Measurements from ENCODE around the gene HOXA4.

DNA sequence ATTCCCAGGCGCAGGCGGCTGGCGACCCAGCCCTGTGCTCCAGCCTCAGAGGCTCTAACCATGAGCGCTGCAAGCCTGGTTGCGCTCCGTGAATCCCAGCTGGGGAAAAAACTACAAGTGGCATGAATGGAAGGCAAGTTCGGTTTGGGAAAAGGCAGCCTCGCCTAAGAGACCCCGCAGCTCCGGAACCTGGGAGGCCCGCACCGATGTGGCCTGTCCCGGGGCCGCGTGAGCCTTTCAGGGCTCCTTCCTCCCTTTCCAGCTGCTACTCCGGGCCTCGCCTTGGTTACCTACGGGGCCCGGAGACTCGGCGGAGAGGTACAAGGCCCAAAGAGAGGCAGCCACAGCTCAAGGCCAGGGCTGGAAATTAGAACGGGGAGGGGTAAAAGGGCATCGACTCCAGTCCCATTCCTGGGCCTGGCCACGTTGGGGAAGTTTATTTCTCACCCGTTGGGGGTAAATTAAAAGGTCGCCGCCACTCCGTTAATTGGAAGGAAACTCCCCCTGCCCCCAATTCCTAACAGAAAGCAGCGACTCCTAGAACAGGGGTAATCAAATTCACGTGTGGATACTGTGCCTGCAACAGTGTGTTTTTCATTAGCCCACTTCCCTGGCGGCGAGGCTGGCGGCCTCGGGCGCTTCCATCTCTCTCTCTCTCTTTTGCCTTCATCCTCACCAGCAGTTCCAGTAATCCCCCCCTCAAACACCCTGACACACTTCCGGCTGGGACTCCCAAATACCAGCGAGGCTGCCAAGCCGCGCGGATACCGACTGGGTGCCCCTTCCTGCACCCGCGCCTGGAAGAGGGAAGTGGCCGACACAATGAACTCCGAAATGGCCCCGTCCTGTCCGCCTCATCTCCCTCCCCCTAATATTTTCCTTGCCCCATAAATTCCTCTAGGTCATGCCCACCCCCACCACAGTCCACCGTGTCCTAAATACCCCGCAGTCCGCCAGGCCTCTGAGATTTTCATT is 36.3 kb upstream of the HOXA4 start:
- TF ChIP-seq, protein P1, sequence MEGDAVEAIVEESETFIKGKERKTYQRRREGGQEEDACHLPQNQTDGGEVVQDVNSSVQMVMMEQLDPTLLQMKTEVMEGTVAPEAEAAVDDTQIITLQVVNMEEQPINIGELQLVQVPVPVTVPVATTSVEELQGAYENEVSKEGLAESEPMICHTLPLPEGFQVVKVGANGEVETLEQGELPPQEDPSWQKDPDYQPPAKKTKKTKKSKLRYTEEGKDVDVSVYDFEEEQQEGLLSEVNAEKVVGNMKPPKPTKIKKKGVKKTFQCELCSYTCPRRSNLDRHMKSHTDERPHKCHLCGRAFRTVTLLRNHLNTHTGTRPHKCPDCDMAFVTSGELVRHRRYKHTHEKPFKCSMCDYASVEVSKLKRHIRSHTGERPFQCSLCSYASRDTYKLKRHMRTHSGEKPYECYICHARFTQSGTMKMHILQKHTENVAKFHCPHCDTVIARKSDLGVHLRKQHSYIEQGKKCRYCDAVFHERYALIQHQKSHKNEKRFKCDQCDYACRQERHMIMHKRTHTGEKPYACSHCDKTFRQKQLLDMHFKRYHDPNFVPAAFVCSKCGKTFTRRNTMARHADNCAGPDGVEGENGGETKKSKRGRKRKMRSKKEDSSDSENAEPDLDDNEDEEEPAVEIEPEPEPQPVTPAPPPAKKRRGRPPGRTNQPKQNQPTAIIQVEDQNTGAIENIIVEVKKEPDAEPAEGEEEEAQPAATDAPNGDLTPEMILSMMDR (conservative IDR thresholded peaks at IDR 0.05; ENCODE audit: low read depth, low read length) = no peak
- no peak for TF ChIP-seq EZH2 (IDR thresholded peaks at IDR 0.05; ENCODE audit: low read length, unreplicated experiment)
